GM12878 (cell line): ENCODE measurements around the gene TTC39C. TPM values are rescaled to one million over a fixed set of nuclear protein-coding genes. Genes with fewer than 3 reads are reported as not detected.
"Not testable (repeated sequence)": the region's sequence is repeated elsewhere in the genome, so short reads cannot be mapped to it uniquely, and the experiment has no call there.

Experiments used
- ATAC-seq: fragments of 200-7000 bp; cut with Tn5 transposase; 3 replicates; pipeline ENCODE4 v1.9.1; 2020; ENCODE audit warnings: mild to moderate bottlenecking, moderate library complexity
- BruUV-seq: library from RNA; stranded (reverse); fragments of 400-500 nt; replicated peaks from 2 replicates; lab custom pipeline; 2021; lab: Mats Ljungman, UMichigan
- CTCF ChIA-PET: fragments of 300-600 bp; sonication (Branson Sonifier 250); formaldehyde crosslinking; extraction: SDS; loops from one replicate; lab custom pipeline; 2021; ENCODE audit warnings: inconsistent platforms; lab: Yijun Ruan, JAX
- POLR2A ChIA-PET: fragments of 350-600 bp; formaldehyde crosslinking; extraction: SDS; loops from one replicate; lab custom pipeline; 2021; ENCODE audit warnings: inconsistent platforms; lab: Charles Lee
- RAD21 ChIA-PET: fragments of 300-600 bp; sonication (Branson Sonifier 250); formaldehyde crosslinking; loops from one replicate; lab custom pipeline; 2023; ENCODE audit warnings: antibody characterized with exemption; ENCODE audit not compliant: unreplicated experiment; lab: Charles Lee
- SMC1A ChIA-PET: fragments of 300-600 bp; sonication (Branson Sonifier 250); formaldehyde crosslinking; loops from one replicate; lab custom pipeline; 2023; ENCODE audit not compliant: unreplicated experiment, uncharacterized antibody; lab: Charles Lee
- DNase-seq: peaks from one replicate; pipeline ENCODE4 v3.0.0-alpha.2; 2011; ENCODE audit warnings: low read depth, low spot score
- FAIRE-seq: peaks from 3 replicates; lab custom pipeline; 2011; peaks lifted over from hg19 to GRCh38; lab: Jason Lieb, UNC
- H2AFZ ChIP-seq: 2 replicates; pipeline ENCODE4 v1.6.0; 2011; ENCODE audit warnings: low read depth, low read length, control low read depth; ENCODE audit not compliant: control insufficient read depth
- H3K27ac ChIP-seq: 2 replicates; pipeline ENCODE4 v1.5.1; 2011; ENCODE audit warnings: control low read depth; ENCODE audit not compliant: control insufficient read depth, insufficient read depth
- H3K27me3 ChIP-seq, 2 experiments: replicated peaks in 1 of 2; 2 replicates each; pipeline versions ENCODE4 v1.6.0 to v1.6.1; 2011; ENCODE audit warnings: low read length in 1 of 2; ENCODE audit not compliant: control insufficient read depth in 2 of 2, insufficient read depth in 2 of 2
- H3K36me3 ChIP-seq, 2 experiments: 2 replicates each; pipeline ENCODE4 v1.5.1; 2011; ENCODE audit warnings: low read length in 1 of 2; ENCODE audit not compliant: control insufficient read depth in 2 of 2, insufficient read depth in 2 of 2
- H3K4me1 ChIP-seq: 2 replicates; pipeline ENCODE4 v1.6.1; 2011; ENCODE audit warnings: mild to moderate bottlenecking, low read length, moderate library complexity, mixed read lengths; ENCODE audit not compliant: control insufficient read depth, insufficient read depth
- H3K4me2 ChIP-seq: 2 replicates; pipeline ENCODE4 v1.6.0; 2011; ENCODE audit warnings: control low read depth; ENCODE audit not compliant: control insufficient read depth, insufficient read depth
- H3K4me3 ChIP-seq: fragments of 200-600 bp; sonication (generic); 2 replicates; pipeline ENCODE4 v1.5.1; 2016
- H3K79me2 ChIP-seq: 2 replicates; pipeline ENCODE4 v1.6.0; 2011; ENCODE audit warnings: low read length; ENCODE audit not compliant: control insufficient read depth, insufficient read depth
- H3K9ac ChIP-seq: 2 replicates; pipeline ENCODE4 v1.8.0; 2011; ENCODE audit warnings: low read length, control low read depth, mixed read lengths; ENCODE audit not compliant: control insufficient read depth, insufficient read depth
- H3K9me3 ChIP-seq: replicated peaks from 3 replicates; pipeline ENCODE4 v1.5.1; 2011; ENCODE audit warnings: mild to moderate bottlenecking, low read length; ENCODE audit not compliant: control insufficient read depth, insufficient read depth
- H4K20me1 ChIP-seq: 2 replicates; pipeline ENCODE4 v1.6.0; 2011; ENCODE audit not compliant: control insufficient read depth, insufficient read depth
- CHD4 ChIP-seq: fragments of 200-600 bp; sonication (generic); IDR thresholded peaks from 2 replicates; pipeline ENCODE4 v1.6.1; 2016; ENCODE audit warnings: mild to moderate bottlenecking
- E2F4 ChIP-seq: IDR thresholded peaks from 2 replicates; pipeline ENCODE4 v1.6.1; 2012; ENCODE audit warnings: low read depth, low read length, improper control_type of control experiment
- IKZF1 ChIP-seq: fragments of 450-650 bp; conservative IDR thresholded peaks from 2 replicates; pipeline ENCODE4 v1.6.1; 2017; ENCODE audit warnings: antibody characterized with exemption, mild to moderate bottlenecking
- IRF5 ChIP-seq: fragments of 450-650 bp; IDR thresholded peaks from 2 replicates; pipeline ENCODE4 v1.6.1; 2017; ENCODE audit warnings: borderline replicate concordance
- PKNOX1 ChIP-seq: fragments of 450-650 bp; IDR thresholded peaks from 2 replicates; pipeline ENCODE4 v1.6.1; 2016; ENCODE audit warnings: mild to moderate bottlenecking
- RAD21 ChIP-seq: IDR thresholded peaks from 2 replicates; pipeline ENCODE4 v1.6.1; 2011; ENCODE audit warnings: mild to moderate bottlenecking, low read depth, low read length, moderate library complexity; ENCODE audit not compliant: insufficient read depth
- SKIL ChIP-seq: fragments of 450-650 bp; IDR thresholded peaks from 2 replicates; pipeline ENCODE4 v1.6.1; 2017; ENCODE audit warnings: mild to moderate bottlenecking, low read depth, inconsistent platforms; ENCODE audit not compliant: poor library complexity, severe bottlenecking
- WGBS: methylation state at CpG from one replicate; pipeline ENCODE4 v1.1.6; 2016; ENCODE audit warnings: low lambda C conversion rate; ENCODE audit not compliant: insufficient replicate concordance, insufficient coverage; ENCODE audit errors: missing lambda C conversion rate; 5-methylcytosine and 5-hydroxymethylcytosine counted together
- in situ Hi-C: fragments of 300-500 bp; cut with MboI; formaldehyde crosslinking; loops from 9 replicates; pipeline ENCODE4 v1.14.3; 2018; ENCODE audit warnings: mixed read lengths
- intact Hi-C: fragments of 100-400 bp; cut with micrococcal nuclease; formaldehyde crosslinking; loops from one replicate; pipeline ENCODE4 v1.14.2; 2022; ENCODE audit not compliant: unreplicated experiment
- polyA plus RNA-seq, 11 experiments: library from polyadenylated mRNA; depleted of rRNA in 4 of 11; unstranded in 6 of 11; stranded (reverse) in 5 of 11; fragments of >200 nt; fragmentation: Nextera tagmentation in 4 of 11; fragmentation: Illumina TruSeq in 1 of 11; extraction: Ambion mirVana in 4 of 11; extraction: Trizol in 1 of 11; gene quantifications; 1 replicate in 1 of 11; 2 replicates in 10 of 11; pipeline versions ENCODE4 v1.2.1 to v1.2.3, GENCODE V29; 2011 to 2016; ENCODE audit warnings: inconsistent platforms in 2 of 11, missing spikeins in 2 of 11, low read depth in 1 of 11
- total RNA-seq, 4 experiments: library from RNA; depleted of rRNA in 3 of 4; stranded (reverse); fragments of >200 nt in 3 of 4; fragmentation: Illumina TruSeq in 1 of 4; extraction: Trizol in 1 of 4; gene quantifications; 2 replicates each; pipeline versions ENCODE4 v1.2.1 to v1.2.3, GENCODE V29; 2013 to 2021

TTC39C gene
- total and polyA plus RNA-seq, 10 of the 15 experiments (the other 5 are each of a cell fraction or from before 2014, with no cell fraction given) = 21.1 to 91.0 (median 64.8) TPM

- no peak for TF ChIP-seq PKNOX1
- TF ChIP-seq IKZF1 = no peak
- no peak for TF ChIP-seq RAD21
- no peak for TF ChIP-seq E2F4
- TF ChIP-seq CHD4 = no peak
- TF ChIP-seq IRF5 = no peak
- no peak for TF ChIP-seq SKIL
Measured at GRCh38 chr18:24057804-24058203, 43.2 kb downstream of the TTC39C start (continued).

- SMC1A ChIA-PET = interaction anchor here (0.9 to 1.1 kb wide), 2 partner anchors 49 to 430 kb away, joined by 3 read pairs; no protein-coding TSS in a partner anchor
- H3K4me3 ChIP-seq, POLR2A ChIA-PET, H3K27ac ChIP-seq, H4K20me1 ChIP-seq, ATAC-seq, RAD21 ChIA-PET, intact Hi-C loops, DNase-seq, H3K36me3 ChIP-seq, in situ Hi-C loops, H3K9ac ChIP-seq, CTCF ChIA-PET, H3K27me3 ChIP-seq, H2AFZ ChIP-seq, BruUV-seq, H3K9me3 ChIP-seq, H3K4me2 ChIP-seq, FAIRE-seq: not testable (repeated sequence)
- peaks cover 16% of the 10 kb centered on the region for H3K4me1 ChIP-seq
- H3K79me2 ChIP-seq = peaks cover 44% of the 10 kb centered on the region
- 73% methylated on average over 4 of the region's 4 CpGs for WGBS
Measured at GRCh38 chr18:24059385-24059784, 44.8 kb downstream of the TTC39C start.
